ENCODE data around the gene SNCB.

The SNCB gene

GRCh38 chr5:176643491-176644219 is 13.3 kb upstream of the SNCB start:
- Histone ChIP-seq H3K4me3 (no peak overlapping the region), H3K9ac (ENCODE audit: insufficient read length) (no peak overlapping the region), H3K9me3 (ENCODE audit: low read depth, low read length) (no peaks in the 10 kb centered on the region), H3K36me3 (ENCODE audit: insufficient read depth, low read length) (no peaks in the 10 kb centered on the region), H3K27ac (no peak overlapping the region)
- no peak for TF ChIP-seq POLR2AphosphoS5 (IDR thresholded peaks at IDR 0.05; ENCODE audit: borderline replicate concordance, low read depth, low read length)
- no peak for TF ChIP-seq FOXP2 (optimal IDR thresholded peaks at IDR 0.05; ENCODE audit: control extremely low read depth, extremely low read length, insufficient read depth)
- TF ChIP-seq EZH2 (IDR thresholded peaks at IDR 0.05), result no peak
- DNase-seq (ENCODE audit: low read depth, low spot score), result no peak

DNA sequence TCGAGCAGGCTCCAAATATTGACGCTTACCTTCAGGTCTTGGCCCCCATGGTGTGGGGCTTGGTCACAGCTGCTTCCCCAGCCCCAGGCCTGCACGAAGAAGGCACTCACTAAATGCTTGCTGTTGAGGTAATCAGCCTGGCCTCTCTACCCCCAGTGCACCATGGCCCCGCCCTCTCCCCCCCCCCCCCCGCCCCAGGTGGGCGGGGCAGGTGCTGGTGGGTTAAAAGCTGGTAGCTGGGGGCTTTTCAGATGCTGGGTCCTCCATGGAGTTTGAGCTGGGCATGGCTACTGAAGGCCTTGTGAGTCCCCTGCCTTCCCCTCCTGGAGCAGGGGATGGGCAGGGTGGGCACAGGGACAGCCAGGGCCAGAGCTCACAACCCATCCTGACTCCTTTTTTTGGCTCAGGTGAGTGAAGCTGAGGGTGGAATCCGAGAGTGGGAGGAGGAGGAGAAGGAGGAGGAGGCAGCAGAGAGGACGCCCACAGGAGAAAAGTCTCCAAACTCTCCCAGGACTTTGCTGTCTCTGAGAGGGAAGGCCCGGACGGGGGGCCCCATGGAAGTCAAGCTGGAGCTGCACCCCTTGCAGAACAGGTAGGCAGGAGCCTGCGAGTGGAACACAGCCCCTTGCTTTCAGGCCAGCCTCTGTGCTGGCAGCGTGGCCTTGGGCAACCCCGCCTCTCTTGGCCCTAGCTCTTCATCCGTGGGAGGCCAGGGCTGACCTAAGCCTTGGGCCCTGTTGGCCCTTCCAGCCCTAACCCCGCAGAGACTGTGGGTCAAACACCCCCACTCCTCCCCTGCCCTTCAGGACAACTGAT is 12.5 kb upstream of the SNCB start:
- Histone ChIP-seq H3K4me3 (no peak overlapping the region), H3K9me3 (ENCODE audit: low read depth, low read length) (no peaks in the 10 kb centered on the region)
- no peak for DNase-seq (ENCODE audit: low read depth, low spot score)

DNA sequence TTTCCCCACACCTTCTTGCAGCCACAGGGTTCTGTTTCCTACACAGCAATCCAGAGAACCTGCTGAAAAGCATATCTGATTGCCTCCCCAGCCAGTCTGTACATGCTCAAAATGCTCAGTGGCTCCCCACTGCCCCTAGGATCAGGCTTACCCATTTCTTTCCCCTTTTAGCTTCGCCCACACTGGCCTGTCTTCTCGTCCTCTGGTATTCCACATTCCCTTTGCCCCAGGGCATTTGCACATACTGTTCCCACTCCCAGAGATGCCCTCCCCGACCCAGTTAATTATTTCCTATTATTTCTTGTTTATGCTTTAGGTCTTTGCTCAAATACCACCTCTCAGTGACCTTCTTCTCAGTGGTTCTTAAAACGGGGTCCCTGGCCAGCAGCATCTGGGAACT is 10.3 kb upstream of the SNCB start:
- DNase-seq (ENCODE audit: low read depth, low spot score), result no peak
- no peak for TF ChIP-seq EZH2 (IDR thresholded peaks at IDR 0.05)
- TF ChIP-seq POLR2AphosphoS5 (IDR thresholded peaks at IDR 0.05; ENCODE audit: borderline replicate concordance, low read depth, low read length), result no peak
- no peak for TF ChIP-seq FOXP2 (optimal IDR thresholded peaks at IDR 0.05; ENCODE audit: control extremely low read depth, extremely low read length, insufficient read depth)
- H3K36me3 ChIP-seq (ENCODE audit: insufficient read depth, low read length), result no peaks in the 10 kb centered on the region
- H3K4me3 ChIP-seq, result no peak overlapping the region
- no peaks in the 10 kb centered on the region for H3K9me3 ChIP-seq (ENCODE audit: low read depth, low read length)
- no peak overlapping the region for H3K9ac ChIP-seq (ENCODE audit: insufficient read length)
- no peak overlapping the region for H3K27ac ChIP-seq

More for the DNA sequence above, 12.5 kb upstream of the SNCB start:
- Histone ChIP-seq H3K36me3 (ENCODE audit: insufficient read depth, low read length) (no peaks in the 10 kb centered on the region), H3K9ac (ENCODE audit: insufficient read length) (no peak overlapping the region), H3K27ac (no peak overlapping the region)
- TF ChIP-seq EZH2 (IDR thresholded peaks at IDR 0.05), result no peak
- TF ChIP-seq POLR2AphosphoS5 (IDR thresholded peaks at IDR 0.05; ENCODE audit: borderline replicate concordance, low read depth, low read length), result no peak
- no peak for TF ChIP-seq FOXP2 (optimal IDR thresholded peaks at IDR 0.05; ENCODE audit: control extremely low read depth, extremely low read length, insufficient read depth)

DNA sequence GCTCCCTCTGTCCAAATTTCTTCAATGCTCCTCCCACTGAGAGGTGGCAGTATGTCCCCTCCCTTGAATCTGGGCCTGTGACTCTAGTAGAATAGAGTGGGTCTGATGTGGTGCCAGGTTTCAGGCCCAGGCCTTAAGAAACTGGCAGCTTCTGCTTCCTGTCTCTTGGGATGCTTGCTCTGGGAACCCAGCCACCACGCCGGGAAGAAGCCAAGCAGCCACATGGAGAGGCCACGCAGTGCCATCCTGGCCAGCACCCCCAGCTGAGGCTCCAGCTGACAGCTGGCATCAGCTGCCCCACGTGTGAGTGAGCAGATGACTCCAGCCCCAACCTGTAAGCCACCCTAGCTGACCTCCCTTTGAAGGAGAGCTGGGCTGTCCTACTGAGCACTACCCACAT is 9.6 kb upstream of the SNCB start:
- TF ChIP-seq POLR2AphosphoS5 (IDR thresholded peaks at IDR 0.05; ENCODE audit: borderline replicate concordance, low read depth, low read length), result no peak
- TF ChIP-seq FOXP2 (optimal IDR thresholded peaks at IDR 0.05; ENCODE audit: control extremely low read depth, extremely low read length, insufficient read depth), result no peak
- TF ChIP-seq EZH2 (IDR thresholded peaks at IDR 0.05), result no peak
- no peak overlapping the region for H3K27ac ChIP-seq
- H3K9me3 ChIP-seq (ENCODE audit: low read depth, low read length), result no peaks in the 10 kb centered on the region
- H3K36me3 ChIP-seq (ENCODE audit: insufficient read depth, low read length), result no peaks in the 10 kb centered on the region
- no peak overlapping the region for H3K4me3 ChIP-seq
- H3K9ac ChIP-seq (ENCODE audit: insufficient read length), result no peak overlapping the region
- DNase-seq (ENCODE audit: low read depth, low spot score), result no peak

- no peaks in the 10 kb centered on the region for H3K9me3 ChIP-seq (ENCODE audit: low read depth, low read length)
- TF ChIP-seq FOXP2 (optimal IDR thresholded peaks at IDR 0.05; ENCODE audit: control extremely low read depth, extremely low read length, insufficient read depth) (no peak), POLR2AphosphoS5 (IDR thresholded peaks at IDR 0.05; ENCODE audit: borderline replicate concordance, low read depth, low read length) (no peak), EZH2 (IDR thresholded peaks at IDR 0.05) (no peak)
- no peaks in the 10 kb centered on the region for H3K36me3 ChIP-seq (ENCODE audit: insufficient read depth, low read length)
- no peak overlapping the region for H3K27ac ChIP-seq
- no peak for DNase-seq (ENCODE audit: low read depth, low spot score)
- no peak overlapping the region for H3K9ac ChIP-seq (ENCODE audit: insufficient read length)
- H3K4me3 ChIP-seq, result no peak overlapping the region
Measured at GRCh38 chr5:176639208-176639607, 8.9 kb upstream of the SNCB start.

GRCh38 chr5:176638437-176638836 is 8.1 kb upstream of the SNCB start:
- no peak for TF ChIP-seq POLR2AphosphoS5 (IDR thresholded peaks at IDR 0.05; ENCODE audit: borderline replicate concordance, low read depth, low read length)
- no peak for TF ChIP-seq FOXP2 (optimal IDR thresholded peaks at IDR 0.05; ENCODE audit: control extremely low read depth, extremely low read length, insufficient read depth)
- no peak for TF ChIP-seq EZH2 (IDR thresholded peaks at IDR 0.05)
- no peak overlapping the region for H3K4me3 ChIP-seq
- no peaks in the 10 kb centered on the region for H3K36me3 ChIP-seq (ENCODE audit: insufficient read depth, low read length)
- DNase-seq (ENCODE audit: low read depth, low spot score), result no peak
- H3K9ac ChIP-seq (ENCODE audit: insufficient read length), result no peak overlapping the region
- no peaks in the 10 kb centered on the region for H3K9me3 ChIP-seq (ENCODE audit: low read depth, low read length)
- no peak overlapping the region for H3K27ac ChIP-seq

DNA sequence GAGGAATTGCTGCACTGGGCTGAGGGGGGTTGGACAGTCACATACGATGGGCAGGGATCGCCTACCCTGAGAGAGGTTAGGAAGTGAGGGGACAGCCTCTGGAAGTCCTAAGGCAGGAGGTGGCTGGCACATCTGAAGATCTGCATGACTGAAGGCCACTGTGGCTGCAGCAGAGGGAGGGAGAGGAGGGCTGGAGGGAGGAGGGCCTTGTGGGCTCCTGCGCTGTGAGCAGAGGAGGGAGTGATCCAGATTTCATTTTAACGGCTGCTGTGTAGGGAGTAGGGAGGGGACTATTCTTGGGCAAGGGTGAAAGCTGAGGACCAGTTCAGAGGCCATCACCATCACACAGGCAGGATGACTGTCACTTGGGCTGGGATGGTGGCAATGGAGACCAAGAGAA is 7.2 kb upstream of the SNCB start:
- no peak for DNase-seq (ENCODE audit: low read depth, low spot score)
- Histone ChIP-seq H3K9me3 (ENCODE audit: low read depth, low read length) (no peaks in the 10 kb centered on the region), H3K9ac (ENCODE audit: insufficient read length) (no peak overlapping the region), H3K27ac (no peak overlapping the region), H3K4me3 (no peak overlapping the region), H3K36me3 (ENCODE audit: insufficient read depth, low read length) (no peaks in the 10 kb centered on the region)
- TF ChIP-seq FOXP2 (optimal IDR thresholded peaks at IDR 0.05; ENCODE audit: control extremely low read depth, extremely low read length, insufficient read depth) (no peak), POLR2AphosphoS5 (IDR thresholded peaks at IDR 0.05; ENCODE audit: borderline replicate concordance, low read depth, low read length) (no peak), EZH2 (IDR thresholded peaks at IDR 0.05) (no peak)

DNA sequence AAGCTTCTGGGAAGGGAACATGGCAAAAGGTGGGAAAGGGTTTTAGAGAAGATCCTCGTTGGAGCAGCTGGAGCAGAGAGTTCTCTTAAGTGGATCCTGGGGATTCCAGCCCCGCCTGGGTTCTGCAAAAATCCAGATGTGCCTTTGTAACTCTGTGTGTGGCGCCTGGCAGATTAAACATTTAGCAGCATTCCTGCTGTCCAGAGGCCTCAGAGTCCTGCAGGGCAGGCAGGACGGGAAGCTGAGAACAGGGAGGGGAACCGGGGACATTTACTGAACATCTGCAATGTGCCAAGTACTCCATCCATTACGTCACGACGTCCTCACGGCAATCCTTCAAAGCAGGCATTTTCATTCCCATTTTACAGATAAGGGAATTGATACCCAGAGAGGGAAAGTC is 6.1 kb upstream of the SNCB start:
- Histone ChIP-seq H3K4me3 (no peak overlapping the region), H3K9ac (ENCODE audit: insufficient read length) (no peak overlapping the region), H3K36me3 (ENCODE audit: insufficient read depth, low read length) (no peaks in the 10 kb centered on the region), H3K27ac (no peak overlapping the region), H3K9me3 (ENCODE audit: low read depth, low read length) (no peaks in the 10 kb centered on the region)
- DNase-seq (ENCODE audit: low read depth, low spot score), result no peak
- no peak for TF ChIP-seq EZH2 (IDR thresholded peaks at IDR 0.05)
- no peak for TF ChIP-seq FOXP2 (optimal IDR thresholded peaks at IDR 0.05; ENCODE audit: control extremely low read depth, extremely low read length, insufficient read depth)
- TF ChIP-seq POLR2AphosphoS5 (IDR thresholded peaks at IDR 0.05; ENCODE audit: borderline replicate concordance, low read depth, low read length), result no peak

Measured in SK-N-MC (cell line).